Neuronal stem cell (in vitro differentiated cells): ENCODE results near the gene GAK.

Experiments used
- DNase-seq: peaks from one replicate; pipeline ENCODE4 v3.0.0-alpha.2; 2013; ENCODE audit warnings: low spot score
- H2AFZ ChIP-seq: one replicate; pipeline ENCODE4 v1.6.1; 2013; ENCODE audit warnings: mild to moderate bottlenecking, low read length, inconsistent platforms
- H2AK5ac ChIP-seq: 2 replicates; pipeline ENCODE4 v1.6.1; 2013; ENCODE audit warnings: low read depth, mild to moderate bottlenecking, inconsistent platforms, low read length, moderate library complexity, mixed read lengths
- H2BK120ac ChIP-seq: 2 replicates; pipeline ENCODE4 v1.6.1; 2013; ENCODE audit warnings: low read depth, mild to moderate bottlenecking, inconsistent platforms, low read length, moderate library complexity, mixed read lengths
- H2BK12ac ChIP-seq: one replicate; pipeline ENCODE4 v1.6.1; 2013; ENCODE audit warnings: low read length, inconsistent platforms
- H2BK15ac ChIP-seq: 2 replicates; pipeline ENCODE4 v1.6.1; 2013; ENCODE audit warnings: mild to moderate bottlenecking, low read length, inconsistent platforms, mixed read lengths
- H2BK5ac ChIP-seq: one replicate; pipeline ENCODE4 v1.6.1; 2013; ENCODE audit warnings: inconsistent platforms, mild to moderate bottlenecking, low read length, moderate library complexity
- H3K14ac ChIP-seq: one replicate; pipeline ENCODE4 v1.6.1; 2013; ENCODE audit warnings: low read length, inconsistent platforms
- H3K18ac ChIP-seq: 2 replicates; pipeline ENCODE4 v1.6.1; 2013; ENCODE audit warnings: low read length, inconsistent platforms
- H3K23ac ChIP-seq: 2 replicates; pipeline ENCODE4 v1.6.1; 2013; ENCODE audit warnings: low read depth, mild to moderate bottlenecking, mixed read lengths, low read length, inconsistent platforms; ENCODE audit not compliant: poor library complexity
- H3K27ac ChIP-seq: replicated peaks from 3 replicates; pipeline ENCODE4 v1.5.1; 2013; ENCODE audit warnings: low read length, inconsistent platforms
- H3K27me3 ChIP-seq, 3 experiments: 2 replicates each; pipeline ENCODE4 v1.6.1; 2013; ENCODE audit warnings: low read length in 3 of 3, mild to moderate bottlenecking in 2 of 3, inconsistent platforms in 1 of 3, low read depth in 1 of 3, mixed read lengths in 1 of 3, moderate library complexity in 1 of 3; ENCODE audit not compliant: control insufficient read depth in 3 of 3, insufficient read depth in 3 of 3
- H3K36me3 ChIP-seq, 2 donors: replicated peaks in 1 of 2; 2 replicates each; pipeline ENCODE4 v1.6.1; 2013; ENCODE audit warnings: low read length in 2 of 2; ENCODE audit not compliant: control insufficient read depth in 2 of 2, insufficient read depth in 2 of 2
- H3K4ac ChIP-seq: 2 replicates; pipeline ENCODE4 v1.6.1; 2013; ENCODE audit warnings: inconsistent platforms, mild to moderate bottlenecking, low read length, moderate library complexity
- H3K4me1 ChIP-seq, 2 donors: 1 replicate in 1 of 2; 2 replicates in 1 of 2; pipeline ENCODE4 v1.6.1; 2013; ENCODE audit warnings: low read length in 2 of 2, low read depth in 1 of 2; ENCODE audit not compliant: control insufficient read depth in 2 of 2, insufficient read depth in 1 of 2
- H3K4me2 ChIP-seq: one replicate; pipeline ENCODE4 v1.6.1; 2013; ENCODE audit warnings: mild to moderate bottlenecking, low read length, inconsistent platforms; ENCODE audit not compliant: insufficient read depth, poor library complexity, severe bottlenecking
- H3K4me3 ChIP-seq, 2 donors: 2 replicates each; pipeline ENCODE4 v1.5.1; 2013; ENCODE audit warnings: low read length in 2 of 2, mild to moderate bottlenecking in 2 of 2, inconsistent platforms in 1 of 2, moderate library complexity in 1 of 2
- H3K79me1 ChIP-seq: one replicate; pipeline ENCODE4 v1.6.1; 2013; ENCODE audit warnings: low read depth, mild to moderate bottlenecking, inconsistent platforms, low read length, moderate library complexity
- H3K9ac ChIP-seq: one replicate; pipeline ENCODE4 v1.6.1; 2013; ENCODE audit warnings: mild to moderate bottlenecking, low read depth, low read length, inconsistent platforms; ENCODE audit not compliant: poor library complexity
- H3K9me3 ChIP-seq, 2 donors: replicated peaks in 1 of 2; 2 replicates each; pipeline versions ENCODE3 to v1.6.1; 2013; ENCODE audit warnings: low read length in 2 of 2, mild to moderate bottlenecking in 2 of 2, inconsistent platforms in 1 of 2, low read depth in 1 of 2, mixed read lengths in 1 of 2, moderate library complexity in 1 of 2; ENCODE audit not compliant: control insufficient read depth in 2 of 2, insufficient read depth in 1 of 2
- H4K8ac ChIP-seq: one replicate; pipeline ENCODE4 v1.6.1; 2013; ENCODE audit warnings: low read depth, mild to moderate bottlenecking, inconsistent platforms, low read length, moderate library complexity
- H4K91ac ChIP-seq: one replicate; pipeline ENCODE4 v1.6.1; 2013; ENCODE audit warnings: low read length, low read depth, mild to moderate bottlenecking, inconsistent platforms; ENCODE audit not compliant: poor library complexity
- WGBS, 2 donors: extraction: QIAGEN DNeasy Blood & Tissue Kit; methylation state at CpG; one replicate each; pipeline ENCODE4 v1.1.7; 2013; ENCODE audit warnings: missing lambda C conversion rate in 2 of 2, mixed read lengths in 1 of 2; ENCODE audit not compliant: insufficient read length in 2 of 2, insufficient replicate concordance in 1 of 2; ENCODE audit errors: extremely low coverage in 2 of 2; 5-methylcytosine and 5-hydroxymethylcytosine counted together

The GAK gene

DNA sequence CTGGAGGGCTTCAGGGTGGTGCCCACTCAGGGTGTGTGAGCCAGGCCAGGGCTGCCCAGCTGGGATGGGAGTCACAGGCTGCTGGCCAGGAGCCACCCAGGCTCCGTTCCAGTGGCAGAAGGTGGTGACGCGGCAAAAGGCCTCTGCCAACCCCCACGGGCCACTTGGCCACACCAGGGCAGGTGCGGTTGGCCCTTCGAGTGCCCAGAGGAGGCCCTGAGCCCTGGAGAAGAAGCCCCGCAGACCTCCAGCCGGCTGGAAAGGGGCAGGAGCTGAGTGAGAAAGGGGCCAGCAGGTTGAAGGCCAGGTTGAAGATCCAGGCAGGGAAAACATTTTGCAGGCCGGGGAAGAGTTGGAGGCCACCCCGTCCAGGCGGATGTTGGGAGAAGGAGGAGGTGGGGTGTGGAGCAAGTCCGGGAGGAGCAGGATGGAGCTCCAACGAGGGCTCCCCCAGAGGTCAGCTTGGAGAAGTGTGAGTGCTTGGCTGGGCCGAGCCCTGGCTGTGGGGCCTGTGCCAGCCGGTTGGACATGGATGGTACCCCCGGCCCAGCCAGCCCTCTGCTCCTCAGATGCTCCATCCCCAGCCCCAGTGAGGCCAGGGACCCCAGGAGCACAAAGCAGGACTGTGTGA, 103.4 kb downstream of the GAK start:
- H3K18ac ChIP-seq = no peak overlapping the region
- H4K8ac ChIP-seq = no peak overlapping the region
- H2BK120ac ChIP-seq = no peak overlapping the region
- no peak overlapping the region for H3K4ac ChIP-seq
- H3K9ac ChIP-seq = no peak overlapping the region
- no peak overlapping the region for H3K23ac ChIP-seq
- no peak overlapping the region for H2BK15ac ChIP-seq
- H3K4me1 ChIP-seq = peaks cover 2 to 11% of the 10 kb centered on the region in 2 donors
- no peak overlapping the region for H2AFZ ChIP-seq
- H2BK5ac ChIP-seq = no peak overlapping the region
- no peak overlapping the region for H3K4me3 ChIP-seq
- peak overlapping the region; percentile 22 for H3K14ac ChIP-seq
- peaks cover 3 to 5% of the 10 kb centered on the region in 2 donors for H3K9me3 ChIP-seq
- no peaks in the 10 kb centered on the region for H3K36me3 ChIP-seq
- H3K79me1 ChIP-seq = peaks cover 4% of the 10 kb centered on the region
- H2BK12ac ChIP-seq = no peak overlapping the region
- WGBS, 2 donors = no CpG with 5 or more reads among the region's 16 CpGs
- no peak for DNase-seq
- no peak overlapping the region for H3K27ac ChIP-seq
- no peak overlapping the region for H2AK5ac ChIP-seq
- peaks cover 13 to 52% (median 38%) of the 10 kb centered on the region in 3 experiments for H3K27me3 ChIP-seq
- H3K4me2 ChIP-seq = no peak overlapping the region
- H4K91ac ChIP-seq = no peak overlapping the region

DNA sequence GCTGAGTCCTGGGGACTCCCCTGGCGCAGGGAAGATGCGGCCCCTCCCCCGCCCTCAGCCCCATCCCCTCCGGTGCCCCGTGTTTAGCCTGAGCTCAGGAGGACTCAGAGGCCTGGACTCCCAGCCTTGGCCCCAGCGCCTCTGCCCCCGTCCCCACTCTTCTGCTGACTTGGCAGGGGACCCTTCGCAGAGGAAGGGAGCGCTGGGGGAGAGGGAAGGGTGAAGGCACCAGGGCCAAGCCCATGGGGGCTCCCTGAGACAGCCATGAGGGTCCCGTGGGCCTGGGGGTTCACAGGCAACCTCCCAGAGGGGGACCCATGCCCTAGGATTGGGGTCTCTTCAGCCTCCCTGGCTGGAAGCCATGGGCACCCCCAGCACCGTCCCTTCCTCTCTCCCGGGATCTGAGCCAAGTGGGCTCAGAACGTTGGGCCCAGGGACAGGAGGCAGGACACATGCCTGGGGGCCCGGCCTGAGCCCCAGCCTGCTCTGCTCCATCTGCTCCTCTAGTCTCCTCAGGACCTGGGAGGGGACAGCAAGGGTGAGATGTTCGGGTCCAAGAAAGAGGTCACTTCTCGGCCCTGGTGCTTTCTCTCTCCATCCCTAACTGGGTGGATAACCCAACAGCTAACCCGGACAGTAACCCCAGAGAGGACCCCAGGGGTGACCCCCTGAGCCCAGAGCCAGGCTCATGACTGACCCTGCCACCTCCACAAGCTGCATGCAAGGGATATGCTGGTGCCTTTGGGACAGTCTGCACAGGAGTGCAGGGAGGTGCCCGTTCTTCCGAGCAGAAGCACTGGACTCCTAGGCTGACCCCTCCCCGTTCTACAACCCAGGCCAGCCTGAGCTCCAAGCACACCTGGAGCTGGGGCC, 104.7 kb downstream of the GAK start:
- Histone ChIP-seq H3K36me3 (no peaks in the 10 kb centered on the region), H2BK120ac (no peak overlapping the region), H2BK12ac (no peak overlapping the region), H4K91ac (no peak overlapping the region), H2BK15ac (no peak overlapping the region), H2AFZ (no peak overlapping the region), H3K27me3 (peaks cover 13 to 64% (median 50%) of the 10 kb centered on the region in 3 experiments), H2AK5ac (peak overlapping the region; percentile 28), H3K4ac (no peak overlapping the region), H3K23ac (no peak overlapping the region), H3K4me1 (peaks cover 2 to 14% of the 10 kb centered on the region in 2 donors), H3K4me3 (no peak overlapping the region), H3K18ac (no peak overlapping the region), H3K9ac (no peak overlapping the region), H3K9me3 (peaks cover 3 to 5% of the 10 kb centered on the region in 2 donors), H4K8ac (peak overlapping the region; percentile 3), H2BK5ac (no peak overlapping the region), H3K27ac (no peak overlapping the region), H3K4me2 (no peak overlapping the region), H3K79me1 (peaks cover 4% of the 10 kb centered on the region), H3K14ac (no peak overlapping the region)
- no CpG with 5 or more reads among the region's 20 CpGs for WGBS, 2 donors
- no peak for DNase-seq

DNA sequence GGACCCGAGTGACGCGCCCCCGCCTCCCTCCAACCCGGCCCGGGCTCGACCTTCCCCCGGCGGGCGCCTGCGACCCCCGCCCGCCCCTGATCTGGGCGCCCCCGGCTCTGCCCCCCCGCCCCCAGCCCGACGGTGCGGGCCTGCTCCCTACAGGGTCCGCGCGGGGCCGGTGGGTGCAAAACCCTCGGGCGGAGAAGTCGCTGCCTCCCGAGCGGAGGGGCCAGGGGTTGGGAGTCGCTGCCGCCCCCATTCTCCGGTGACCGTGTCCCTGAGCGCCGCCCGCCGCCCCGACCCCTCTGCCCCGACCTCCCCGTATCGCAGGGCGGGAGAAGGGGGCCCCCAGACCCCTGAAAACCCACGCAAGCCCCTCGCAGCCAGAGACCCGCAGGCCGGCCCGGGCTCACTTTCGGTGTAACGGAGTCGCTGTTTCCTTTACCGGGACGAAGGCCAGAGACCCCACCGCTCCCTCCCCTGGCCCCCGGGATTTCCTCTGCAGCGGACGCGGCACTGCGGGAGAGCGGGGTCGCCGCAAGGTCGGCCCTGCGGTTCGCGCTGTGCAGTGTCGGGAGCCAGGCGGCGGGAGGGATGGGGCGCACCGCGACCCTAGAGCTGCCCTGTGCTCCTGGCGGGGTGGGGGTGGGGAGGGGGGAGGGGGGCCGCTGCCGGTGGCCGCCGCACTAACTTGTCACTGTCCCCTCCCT, 105.5 kb downstream of the GAK start:
- H3K27ac ChIP-seq = no peak overlapping the region
- H3K4me3 ChIP-seq = peak overlapping the region in 1 of 2 donors; percentile 28
- H3K27me3 ChIP-seq = peaks cover 13 to 71% (median 57%) of the 10 kb centered on the region in 3 experiments
- no peak overlapping the region for H3K23ac ChIP-seq
- no peak overlapping the region for H2BK15ac ChIP-seq
- H3K36me3 ChIP-seq = no peaks in the 10 kb centered on the region
- H3K4me2 ChIP-seq = peak overlapping the region; percentile 54
- H3K18ac ChIP-seq = no peak overlapping the region
- H2AK5ac ChIP-seq = no peak overlapping the region
- WGBS, 2 donors = no CpG with 5 or more reads among the region's 75 CpGs
- H2BK120ac ChIP-seq = no peak overlapping the region
- no peak for DNase-seq
- H4K8ac ChIP-seq = no peak overlapping the region
- peak overlapping the region; percentile 85 for H2AFZ ChIP-seq
- peaks cover 1 to 5% of the 10 kb centered on the region in 2 donors for H3K9me3 ChIP-seq
- H3K4me1 ChIP-seq = peaks cover 2 to 14% of the 10 kb centered on the region in 2 donors
- no peak overlapping the region for H3K9ac ChIP-seq
- H3K14ac ChIP-seq = no peak overlapping the region
- H4K91ac ChIP-seq = no peak overlapping the region
- H3K4ac ChIP-seq = no peak overlapping the region
- no peak overlapping the region for H2BK5ac ChIP-seq
- H2BK12ac ChIP-seq = no peak overlapping the region
- peaks cover 4% of the 10 kb centered on the region for H3K79me1 ChIP-seq

DNA sequence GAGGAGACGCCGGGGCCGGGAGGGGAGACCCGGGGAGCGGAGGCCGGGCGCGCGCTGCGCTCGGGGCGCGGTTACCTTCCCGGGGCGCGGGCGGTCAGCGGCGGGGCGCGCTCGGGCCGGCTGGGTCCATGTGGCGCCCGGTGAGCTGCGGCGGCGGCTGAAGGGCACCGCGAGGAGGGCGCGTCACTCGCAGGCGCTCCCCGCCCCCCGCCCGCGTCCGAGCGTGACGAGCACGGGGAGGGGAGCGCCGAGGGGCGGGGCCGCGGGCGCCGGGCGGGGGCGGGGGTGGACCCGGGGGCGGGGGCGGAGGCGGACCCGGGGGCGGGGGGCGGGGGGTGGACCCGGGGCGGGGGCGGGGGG, 106.2 kb downstream of the GAK start, which contains the start of gene CPLX1:
Gene CPLX1, minus strand, starts transcription at position 159 of the 360 bp plus-strand sequence. CDS start 1,607 bp downstream, outside the sequence.
- no peak within 1 kb of the TSS for H3K18ac ChIP-seq
- H3K9ac ChIP-seq = no peak within 1 kb of the TSS
- no peak within 1 kb of the TSS for H4K91ac ChIP-seq
- H3K14ac ChIP-seq = no peak within 1 kb of the TSS
- H3K4me1 ChIP-seq = peaks cover 2 to 14% of the 10 kb centered on the region in 2 donors
- no peak within 1 kb of the TSS for H2BK15ac ChIP-seq
- no peak within 1 kb of the TSS for H2BK5ac ChIP-seq
- peak within 1 kb of the TSS in 1 of 2 donors; percentile 38 for H3K4me3 ChIP-seq
- no peaks in the 10 kb centered on the region for H3K36me3 ChIP-seq
- H3K23ac ChIP-seq = no peak within 1 kb of the TSS
- peaks cover 4% of the 10 kb centered on the region for H3K79me1 ChIP-seq
- H2AK5ac ChIP-seq = no peak within 1 kb of the TSS
- peaks cover 13 to 74% (median 61%) of the 10 kb centered on the region in 3 experiments for H3K27me3 ChIP-seq
- no peak within 1 kb of the TSS for H3K4ac ChIP-seq
- no CpG with 5 or more reads among the region's 61 CpGs for WGBS, 2 donors
- H2BK12ac ChIP-seq = no peak within 1 kb of the TSS
- peaks cover 0 to 1% of the 10 kb centered on the region in 2 donors for H3K9me3 ChIP-seq
- no peak within 1 kb of the TSS for H2BK120ac ChIP-seq
- no peak within 1 kb of the TSS for H3K27ac ChIP-seq
- peak within 1 kb of the TSS; percentile 54 for H3K4me2 ChIP-seq
- H4K8ac ChIP-seq = no peak within 1 kb of the TSS
- H2AFZ ChIP-seq = peak within 1 kb of the TSS; percentile 85
- DNase-seq = no peak
